Liver (tissue), 3 donors: Measurements from ENCODE around the gene UGT1A8.

Source experiments
- CTCF ChIP-seq: fragments of 150-350 bp; IDR thresholded peaks from 2 replicates; pipeline ENCODE4 v1.5.1; 2017; ENCODE audit warnings: improper control_type of control experiment, low read depth, low read length; ENCODE audit not compliant: missing input control
- REST ChIP-seq: IDR thresholded peaks from 2 replicates; pipeline ENCODE4 v1.6.1; 2016; ENCODE audit warnings: antibody characterized with exemption, mild to moderate bottlenecking
- SP1 ChIP-seq: IDR thresholded peaks from 2 replicates; pipeline ENCODE4 v1.6.1; 2018; ENCODE audit warnings: antibody characterized with exemption, mild to moderate bottlenecking
- TAF1 ChIP-seq: conservative IDR thresholded peaks from 2 replicates; pipeline ENCODE4 v1.6.1; 2016; ENCODE audit warnings: antibody characterized with exemption, mild to moderate bottlenecking
- donor health status: healthy.
- donor health status: healthy.

- TF ChIP-seq REST, result no peak
- no peak for TF ChIP-seq CTCF
- TF ChIP-seq TAF1, result no peak
- TF ChIP-seq SP1, result peak; percentile 47
Observed at GRCh38 chr2:233668605-233669260, 51.3 kb downstream of the UGT1A8 start.
